MM.1S (cell line): ENCODE measurements around the gene SPTBN1.

Experiments
- DNase-seq: peaks from one replicate; pipeline ENCODE4 v3.0.0-alpha.2; 2015
- H2AFZ ChIP-seq: fragments of 300-600 bp; sonication (generic); 2 replicates; pipeline ENCODE4 v1.6.0; 2016; ENCODE audit warnings: antibody characterized with exemption, low read length
- H3F3A ChIP-seq: fragments of 300-600 bp; sonication (generic); 2 replicates; pipeline ENCODE4 v1.6.1; 2016; ENCODE audit warnings: mild to moderate bottlenecking, antibody characterized with exemption, low read length, moderate library complexity, mixed read lengths; ENCODE audit not compliant: insufficient read depth
- H3K27ac ChIP-seq: fragments of 300-600 bp; sonication (generic); 2 replicates; pipeline ENCODE4 v1.5.1; 2016; ENCODE audit warnings: mild to moderate bottlenecking, low read length
- H3K27me3 ChIP-seq: fragments of 300-600 bp; sonication (generic); replicated peaks from 2 replicates; pipeline ENCODE4 v1.6.0; 2016; ENCODE audit warnings: low read length; ENCODE audit not compliant: insufficient read depth
- H3K36me3 ChIP-seq: fragments of 300-600 bp; sonication (generic); replicated peaks from 2 replicates; pipeline ENCODE4 v1.6.1; 2016; ENCODE audit warnings: mild to moderate bottlenecking, low read length, mixed read lengths; ENCODE audit not compliant: insufficient read depth
- H3K4me1 ChIP-seq: fragments of 300-600 bp; sonication (generic); 2 replicates; pipeline ENCODE4 v1.6.1; 2016; ENCODE audit warnings: low read length, mixed read lengths
- H3K4me2 ChIP-seq: fragments of 300-600 bp; sonication (generic); 2 replicates; pipeline ENCODE4 v1.6.0; 2016; ENCODE audit warnings: low read depth, low read length
- H3K4me3 ChIP-seq: fragments of 300-600 bp; sonication (generic); 2 replicates; pipeline ENCODE4 v1.5.1; 2016; ENCODE audit warnings: low read length, mixed read lengths
- H3K79me2 ChIP-seq: fragments of 300-600 bp; sonication (generic); 2 replicates; pipeline ENCODE4 v1.6.1; 2016; ENCODE audit warnings: mixed run types, low read length, mixed read lengths
- H3K9ac ChIP-seq: fragments of 300-600 bp; sonication (generic); 2 replicates; pipeline ENCODE4 v1.6.1; 2016; ENCODE audit warnings: low read length, mixed read lengths
- H3K9me2 ChIP-seq: fragments of 300-600 bp; sonication (generic); replicated peaks from 2 replicates; pipeline ENCODE4 v1.6.1; 2016; ENCODE audit warnings: mild to moderate bottlenecking, low read length, mixed read lengths; ENCODE audit not compliant: insufficient read depth
- H3K9me3 ChIP-seq: fragments of 300-600 bp; sonication (generic); replicated peaks from 2 replicates; pipeline ENCODE4 v1.6.1; 2016; ENCODE audit warnings: mild to moderate bottlenecking, low read length, mixed read lengths; ENCODE audit not compliant: insufficient read depth
- H4K20me1 ChIP-seq: fragments of 300-600 bp; sonication (generic); 2 replicates; pipeline ENCODE4 v1.6.1; 2016; ENCODE audit warnings: mild to moderate bottlenecking, low read length, moderate library complexity, mixed read lengths; ENCODE audit not compliant: insufficient read depth
- EZH2 ChIP-seq: fragments of 300-600 bp; sonication (generic); optimal IDR thresholded peaks from 2 replicates; pipeline ENCODE3; 2017; ENCODE audit warnings: low read depth, mild to moderate bottlenecking, antibody characterized with exemption, low read length, mixed read lengths
- EZH2phosphoT487 ChIP-seq: fragments of 300-600 bp; sonication (generic); IDR thresholded peaks from 2 replicates; pipeline ENCODE4 v1.6.1; 2018; ENCODE audit warnings: antibody characterized with exemption, low read length
- TF ChIP-seq, protein P1 (sequence below): fragments of 300-600 bp; sonication (generic); IDR thresholded peaks from 2 replicates; pipeline ENCODE4 v1.5.1; 2016; ENCODE audit warnings: antibody characterized with exemption, low read length, mixed read lengths

SPTBN1 gene

DNA sequence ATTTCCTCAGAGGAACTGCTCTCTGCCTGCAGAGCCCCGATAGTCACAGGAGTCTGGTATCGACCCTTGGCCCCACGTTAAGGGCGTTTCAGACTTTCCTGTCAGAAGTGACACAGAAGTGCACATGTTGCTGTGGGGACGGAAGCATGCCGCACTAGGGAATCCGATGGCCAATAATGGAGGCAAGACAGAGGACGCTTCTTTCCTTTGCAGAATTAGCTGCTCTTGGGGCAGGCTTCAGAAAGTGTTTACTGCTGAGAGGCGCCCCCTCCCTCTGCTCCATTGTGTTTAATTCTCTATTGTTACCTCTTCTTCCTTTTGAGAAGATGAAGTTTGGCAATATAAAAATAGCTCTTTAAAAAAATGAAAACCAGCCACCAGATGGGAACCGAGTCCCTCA lies 148.7 kb downstream of the SPTBN1 start:
- Histone ChIP-seq H3K27me3 (no peaks in the 10 kb centered on the region), H4K20me1 (peaks cover 86% of the 10 kb centered on the region), H3K4me3 (no peak overlapping the region), H3K9ac (no peak overlapping the region), H2AFZ (no peak overlapping the region), H3K36me3 (no peaks in the 10 kb centered on the region), H3K4me2 (no peak overlapping the region), H3K27ac (no peak overlapping the region), H3K79me2 (peaks cover 100% of the 10 kb centered on the region), H3F3A (no peaks in the 10 kb centered on the region), H3K9me3 (no peaks in the 10 kb centered on the region), H3K9me2 (no peaks in the 10 kb centered on the region), H3K4me1 (no peaks in the 10 kb centered on the region)
- no peak for DNase-seq
- no peak for TF ChIP-seq EZH2phosphoT487
- no peak for TF ChIP-seq EZH2
- TF ChIP-seq, protein P1, sequence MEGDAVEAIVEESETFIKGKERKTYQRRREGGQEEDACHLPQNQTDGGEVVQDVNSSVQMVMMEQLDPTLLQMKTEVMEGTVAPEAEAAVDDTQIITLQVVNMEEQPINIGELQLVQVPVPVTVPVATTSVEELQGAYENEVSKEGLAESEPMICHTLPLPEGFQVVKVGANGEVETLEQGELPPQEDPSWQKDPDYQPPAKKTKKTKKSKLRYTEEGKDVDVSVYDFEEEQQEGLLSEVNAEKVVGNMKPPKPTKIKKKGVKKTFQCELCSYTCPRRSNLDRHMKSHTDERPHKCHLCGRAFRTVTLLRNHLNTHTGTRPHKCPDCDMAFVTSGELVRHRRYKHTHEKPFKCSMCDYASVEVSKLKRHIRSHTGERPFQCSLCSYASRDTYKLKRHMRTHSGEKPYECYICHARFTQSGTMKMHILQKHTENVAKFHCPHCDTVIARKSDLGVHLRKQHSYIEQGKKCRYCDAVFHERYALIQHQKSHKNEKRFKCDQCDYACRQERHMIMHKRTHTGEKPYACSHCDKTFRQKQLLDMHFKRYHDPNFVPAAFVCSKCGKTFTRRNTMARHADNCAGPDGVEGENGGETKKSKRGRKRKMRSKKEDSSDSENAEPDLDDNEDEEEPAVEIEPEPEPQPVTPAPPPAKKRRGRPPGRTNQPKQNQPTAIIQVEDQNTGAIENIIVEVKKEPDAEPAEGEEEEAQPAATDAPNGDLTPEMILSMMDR = no peak

DNA sequence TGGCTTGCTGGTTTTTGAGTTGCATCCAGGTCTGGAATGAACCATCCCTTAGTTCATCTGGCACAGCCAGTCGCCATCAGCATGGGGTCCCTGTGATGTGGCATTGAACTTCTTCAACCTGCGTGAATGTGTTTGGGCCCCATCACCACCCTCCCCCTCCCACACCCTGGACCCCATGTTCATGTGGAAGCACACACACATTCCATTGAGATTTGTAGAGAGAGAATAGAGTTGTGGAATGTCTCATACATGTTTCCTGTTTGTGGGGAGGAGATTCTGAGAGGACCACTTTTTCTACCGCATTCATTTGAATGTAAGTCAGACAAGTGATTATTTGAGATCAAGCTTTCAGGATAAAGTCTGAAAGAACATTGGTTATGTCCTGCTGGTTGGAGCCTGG lies 149.7 kb downstream of the SPTBN1 start:
- H3K4me1 ChIP-seq = no peaks in the 10 kb centered on the region
- no peaks in the 10 kb centered on the region for H3F3A ChIP-seq
- peaks cover 100% of the 10 kb centered on the region for H3K79me2 ChIP-seq
- H3K36me3 ChIP-seq = no peaks in the 10 kb centered on the region
- no peak overlapping the region for H3K4me2 ChIP-seq
- no peak overlapping the region for H3K4me3 ChIP-seq
- no peaks in the 10 kb centered on the region for H3K27me3 ChIP-seq
- no peaks in the 10 kb centered on the region for H3K9me2 ChIP-seq
- no peaks in the 10 kb centered on the region for H3K9me3 ChIP-seq
- DNase-seq = no peak
- H3K27ac ChIP-seq = no peak overlapping the region
- no peak overlapping the region for H3K9ac ChIP-seq
- TF ChIP-seq EZH2 = no peak
- TF ChIP-seq, protein P1 = no peak
- TF ChIP-seq EZH2phosphoT487 = no peak
- peaks cover 80% of the 10 kb centered on the region for H4K20me1 ChIP-seq
- H2AFZ ChIP-seq = no peak overlapping the region

DNA sequence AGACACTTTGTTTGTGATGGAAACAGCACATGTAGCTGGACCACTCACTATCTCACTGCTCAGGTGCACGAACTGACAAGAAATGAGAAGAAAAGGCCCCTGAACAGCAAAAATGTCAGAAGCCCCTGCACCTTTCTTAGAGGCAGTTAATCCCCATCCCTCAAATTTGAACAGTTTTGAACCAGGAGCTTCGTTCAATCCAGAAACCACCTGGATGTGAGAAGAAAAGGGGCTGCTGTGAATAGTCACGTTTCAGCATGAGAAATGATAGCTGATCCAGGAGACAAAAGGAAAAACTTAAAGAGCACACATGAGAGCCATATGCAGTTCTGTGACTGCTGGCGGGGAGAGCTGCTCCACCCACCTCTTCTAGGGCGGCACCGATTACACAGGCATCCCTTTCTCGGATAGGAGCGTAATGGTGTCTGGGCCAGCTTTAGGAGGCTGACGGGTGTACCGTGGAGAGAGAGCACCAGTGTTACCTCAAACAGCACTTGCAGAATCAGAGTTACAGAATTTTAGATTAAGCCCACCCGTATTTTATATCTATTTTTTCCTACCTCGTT lies 150.3 kb downstream of the SPTBN1 start:
- Histone ChIP-seq H3K27me3 (no peaks in the 10 kb centered on the region), H3K27ac (no peak overlapping the region), H2AFZ (no peak overlapping the region), H3K9me2 (no peaks in the 10 kb centered on the region), H3K4me1 (no peaks in the 10 kb centered on the region), H3F3A (no peaks in the 10 kb centered on the region), H3K4me2 (no peak overlapping the region), H3K79me2 (peaks cover 100% of the 10 kb centered on the region), H3K9me3 (no peaks in the 10 kb centered on the region), H3K36me3 (0 out of 2 replicates have a peak, but pooled peaks cover under 1% of the 10 kb centered on the region), H3K4me3 (no peak overlapping the region), H4K20me1 (peaks cover 75% of the 10 kb centered on the region), H3K9ac (no peak overlapping the region)
- TF ChIP-seq EZH2phosphoT487 = no peak
- TF ChIP-seq, protein P1 = no peak
- no peak for TF ChIP-seq EZH2
- DNase-seq = no peak
